ENCODE results near the gene CCM2. TPM values are rescaled to one million over a fixed set of nuclear protein-coding genes. Genes with fewer than 3 reads are reported as not detected.
"Not testable (repeated sequence)": the region's sequence is repeated elsewhere in the genome, so short reads cannot be mapped to it uniquely, and the experiment has no call there.

The CCM2 gene
- polyA plus RNA-seq, 10 donors, result 37.7 to 44.1 (median 40.4) TPM

DNA sequence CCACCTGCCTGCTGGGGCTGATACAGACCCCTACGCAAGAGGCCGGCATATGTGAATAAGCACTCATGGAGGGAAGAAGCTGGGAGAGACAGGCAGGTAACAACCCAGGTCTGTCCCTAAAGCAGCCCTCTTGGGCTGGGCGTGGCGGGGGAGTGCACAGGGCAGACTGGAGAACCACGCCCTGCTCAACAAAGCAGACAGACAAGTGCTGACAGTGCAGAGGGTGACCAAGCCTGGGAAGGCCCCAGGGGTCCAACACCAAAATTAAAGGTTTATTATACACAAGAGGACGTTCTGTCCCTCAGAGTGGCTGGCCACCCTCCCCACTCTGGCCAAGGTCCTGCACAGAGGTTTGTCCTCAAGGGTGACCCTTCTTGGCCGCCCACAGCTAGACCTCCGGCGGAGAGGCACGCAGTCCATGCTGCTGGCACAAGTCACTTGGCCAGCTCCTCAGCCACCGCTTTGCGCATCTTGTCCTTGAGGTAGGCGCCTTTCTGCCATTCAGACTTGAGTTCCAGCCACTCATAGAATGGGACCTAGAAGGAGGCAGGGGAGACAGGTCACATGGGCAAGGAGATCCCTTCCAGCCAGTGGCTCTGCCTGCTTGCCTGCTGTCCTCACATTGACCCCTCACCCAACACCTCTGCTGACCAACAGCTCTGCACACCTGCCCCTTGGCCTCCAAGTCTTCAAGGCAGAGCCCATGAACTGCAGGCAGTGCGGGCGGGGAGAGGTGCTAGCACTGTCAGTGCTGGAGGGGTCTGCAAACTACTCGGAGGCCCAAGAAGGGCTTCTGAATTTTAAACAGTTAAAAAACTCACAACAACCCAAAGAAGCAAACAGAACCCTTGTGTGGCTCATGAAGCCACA, 100.1 kb downstream of the CCM2 start:
- no peak for DNase-seq

DNA sequence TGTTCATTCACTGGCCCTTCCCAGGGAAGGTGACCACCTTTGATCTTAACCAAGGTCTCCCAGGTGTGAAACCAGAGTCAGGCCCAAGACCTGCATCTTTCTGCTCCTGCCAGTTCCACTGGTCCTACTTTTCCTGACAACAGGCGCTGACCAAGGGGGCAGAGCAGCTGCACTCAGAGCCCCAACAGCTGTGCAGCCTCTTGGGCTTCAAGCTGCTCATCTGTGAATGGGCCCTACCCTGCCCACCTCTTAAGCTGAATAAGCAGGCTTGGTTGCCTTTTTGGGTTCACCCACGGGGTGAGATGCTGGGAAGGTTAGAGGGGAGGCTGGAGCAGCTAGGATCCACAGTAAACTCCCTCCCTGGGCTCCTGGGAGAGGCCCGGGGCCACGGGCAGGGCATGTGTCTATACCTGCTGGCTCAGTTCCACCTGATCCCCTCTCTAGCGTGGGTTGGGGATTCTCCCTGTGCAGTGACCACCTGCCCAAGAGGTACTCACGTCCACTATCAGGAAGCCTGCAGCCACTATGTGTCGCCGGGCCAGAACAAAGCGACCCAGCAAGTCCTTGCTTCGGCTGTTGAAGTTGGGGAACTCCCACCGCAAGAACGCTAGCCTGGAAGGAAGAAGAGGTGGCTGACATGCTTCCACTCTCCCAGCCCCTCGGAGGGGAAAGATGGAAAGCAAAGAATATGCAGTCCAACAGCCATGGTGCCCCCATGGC, 100.9 kb downstream of the CCM2 start:
- DNase-seq, result no peak

DNA sequence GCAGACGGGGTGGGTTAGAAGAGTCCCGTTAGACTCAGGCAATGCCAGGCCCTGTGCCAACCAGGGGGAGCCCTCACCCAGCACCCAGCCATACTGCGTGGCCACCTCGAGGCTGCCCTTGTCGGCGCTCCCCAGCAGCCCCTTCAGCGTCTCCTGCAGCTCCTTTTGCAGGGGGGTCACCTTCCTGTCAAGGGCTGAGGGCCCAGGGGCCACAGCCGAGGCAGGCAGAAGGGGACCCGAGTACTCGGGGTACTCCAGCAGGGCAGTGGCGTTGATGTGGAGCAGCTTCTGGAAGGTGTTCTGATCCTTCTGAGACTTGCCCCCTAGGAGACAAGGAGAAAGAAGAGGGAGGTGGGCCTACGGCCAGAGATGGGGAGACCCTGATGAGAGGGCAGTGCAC, 101.7 kb downstream of the CCM2 start:
- no peak for DNase-seq

DNA sequence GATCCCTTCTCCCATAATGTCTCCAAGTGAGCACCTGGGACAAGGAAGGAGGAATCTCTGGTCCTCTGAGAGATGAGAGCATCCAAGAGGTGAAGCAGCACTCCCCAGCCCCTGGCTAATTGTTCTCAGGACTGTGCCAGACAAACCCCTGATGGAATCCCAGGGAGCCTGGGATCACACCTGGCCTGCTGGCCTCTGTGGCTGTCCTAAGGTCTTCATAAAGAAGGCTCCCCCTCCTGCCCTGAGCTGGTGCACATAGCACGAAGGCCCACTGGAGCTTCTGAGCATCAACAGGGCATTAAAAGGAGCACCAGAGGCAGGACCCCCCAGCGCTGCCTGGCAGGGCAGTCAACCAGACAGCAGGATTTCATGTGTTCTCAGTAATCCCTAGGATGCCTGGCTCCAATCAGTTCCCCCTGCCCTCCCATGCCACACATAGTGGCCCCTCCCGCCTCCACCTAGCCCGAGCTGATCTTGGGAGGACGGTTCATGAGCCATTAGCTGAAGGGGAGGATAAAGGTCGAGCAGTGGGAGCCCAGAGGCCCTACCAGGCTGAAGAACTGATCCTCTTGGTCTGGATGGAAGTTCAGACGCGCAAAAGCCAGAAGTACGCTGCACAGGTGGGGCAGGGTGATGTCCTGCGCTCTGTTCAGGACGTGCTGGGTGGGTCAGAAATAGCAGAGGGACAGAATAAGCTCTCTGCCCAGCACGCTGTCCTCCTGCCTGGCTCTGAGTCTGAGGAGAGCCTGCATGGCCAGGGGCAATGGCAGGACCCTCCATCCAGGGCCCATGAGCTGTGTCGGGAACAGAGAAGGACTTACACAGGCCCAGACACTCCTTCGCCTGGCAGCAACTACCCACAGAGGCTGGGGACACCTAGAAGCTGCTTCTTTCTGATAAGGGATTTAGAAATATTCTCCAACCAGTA, 103.0 kb downstream of the CCM2 start:
- no peak for DNase-seq

DNA sequence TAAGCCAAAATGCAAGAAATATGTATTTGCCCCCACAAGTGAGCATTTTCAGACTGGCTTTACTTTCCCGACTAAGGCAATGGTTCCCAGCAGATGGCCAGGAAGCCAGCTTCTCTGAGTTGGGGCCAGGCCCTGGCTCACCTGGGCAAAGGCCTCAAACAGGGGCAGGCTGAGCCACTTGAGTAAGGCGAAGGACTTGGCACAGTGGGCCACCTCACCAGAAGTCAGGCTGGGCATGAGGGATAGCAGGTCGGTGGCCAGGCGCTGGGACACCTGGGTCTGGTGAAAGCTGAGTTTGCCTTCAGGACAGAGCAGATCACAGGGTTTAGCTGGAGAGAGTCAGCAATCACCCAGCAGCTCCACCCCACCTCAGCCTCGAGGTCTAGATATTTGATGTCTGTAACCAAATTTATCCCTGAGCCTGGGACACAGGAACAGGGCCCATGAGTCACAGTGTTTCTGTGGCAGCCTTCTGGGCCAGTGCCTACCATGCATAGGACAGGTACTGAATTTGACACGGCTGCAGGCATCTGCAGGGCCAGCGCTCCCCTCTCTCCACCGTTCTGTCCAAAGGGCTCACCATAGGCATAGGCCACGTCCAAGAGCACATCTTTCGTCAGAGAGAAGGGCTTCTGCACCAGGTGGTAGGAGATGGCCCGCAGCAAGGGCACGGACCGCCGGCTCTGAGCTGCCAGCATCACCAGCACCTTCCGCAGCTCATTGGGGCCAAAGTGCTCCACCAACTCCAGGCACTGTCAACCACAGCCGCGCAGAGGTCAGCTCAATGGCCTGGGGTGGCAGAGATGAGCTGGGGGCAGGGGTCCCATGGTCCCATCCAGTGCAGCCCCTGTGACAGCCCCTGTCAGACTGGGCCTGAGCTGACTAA, 104.2 kb downstream of the CCM2 start:
- no peak for DNase-seq

DNA sequence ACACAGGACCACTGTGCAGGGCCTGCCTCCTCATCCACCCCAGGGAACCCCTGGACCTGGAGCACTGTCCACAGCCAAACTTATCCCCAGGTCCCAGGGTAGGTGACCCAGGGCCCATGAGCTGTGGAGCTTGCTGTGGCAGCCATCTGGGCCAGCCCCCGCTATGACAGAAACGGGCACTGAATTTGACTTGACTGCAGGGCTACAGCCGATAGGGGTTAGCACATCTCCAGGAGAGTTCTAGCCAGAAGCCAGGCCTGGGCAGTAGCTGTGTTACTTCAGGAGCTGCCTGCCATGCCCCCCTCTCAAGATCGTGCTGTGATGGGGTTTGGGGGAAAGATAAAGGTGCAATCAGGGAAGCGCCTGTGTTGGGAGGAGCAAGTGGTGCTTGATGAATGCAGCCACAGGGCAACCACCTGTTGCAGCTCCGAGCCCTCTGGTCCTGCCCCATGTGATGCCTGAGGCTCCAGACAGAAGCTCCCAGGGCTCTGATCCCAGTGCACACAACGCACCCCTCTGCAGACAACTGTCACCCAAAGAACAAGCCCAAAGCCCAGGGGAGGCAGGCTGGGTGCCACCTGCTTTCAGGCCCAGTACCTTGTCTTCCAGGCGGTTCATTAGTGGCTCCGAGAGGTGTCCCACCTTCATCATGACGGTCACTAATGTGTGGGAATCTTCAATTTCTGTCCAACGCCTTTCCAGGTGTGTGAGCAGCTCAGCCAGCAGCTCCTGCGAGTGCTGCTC, 105.0 kb downstream of the CCM2 start:
- DNase-seq, result no peak

DNA sequence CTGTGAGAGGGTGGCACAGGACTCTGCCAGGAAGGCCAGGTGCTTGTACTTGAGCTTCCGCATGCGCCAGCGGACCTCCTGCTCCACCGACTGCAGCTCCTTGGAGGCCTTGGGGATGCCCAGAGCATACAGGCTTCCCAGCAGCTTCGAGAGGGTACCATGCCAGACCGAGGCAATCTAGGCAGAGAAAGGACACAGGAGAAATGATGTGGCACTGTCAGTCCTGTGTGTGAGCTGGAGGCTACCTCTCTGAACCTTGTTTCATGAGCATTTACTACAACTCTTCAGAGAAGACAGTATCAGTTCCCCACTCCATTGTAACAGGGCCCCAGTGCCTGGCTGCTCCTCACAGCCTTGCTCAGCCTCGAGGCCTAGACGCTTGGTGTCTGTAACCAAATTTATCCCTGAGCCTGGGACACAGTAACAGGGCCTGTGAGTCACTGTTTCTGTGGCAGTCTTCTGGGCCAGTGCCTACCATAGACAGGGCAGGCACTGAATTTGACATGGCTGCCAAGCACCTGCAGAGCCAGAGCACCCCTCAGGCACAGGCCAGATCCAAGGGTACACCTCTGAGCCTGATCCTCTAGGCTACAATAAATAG, 105.7 kb downstream of the CCM2 start:
- no peak for DNase-seq

DNA sequence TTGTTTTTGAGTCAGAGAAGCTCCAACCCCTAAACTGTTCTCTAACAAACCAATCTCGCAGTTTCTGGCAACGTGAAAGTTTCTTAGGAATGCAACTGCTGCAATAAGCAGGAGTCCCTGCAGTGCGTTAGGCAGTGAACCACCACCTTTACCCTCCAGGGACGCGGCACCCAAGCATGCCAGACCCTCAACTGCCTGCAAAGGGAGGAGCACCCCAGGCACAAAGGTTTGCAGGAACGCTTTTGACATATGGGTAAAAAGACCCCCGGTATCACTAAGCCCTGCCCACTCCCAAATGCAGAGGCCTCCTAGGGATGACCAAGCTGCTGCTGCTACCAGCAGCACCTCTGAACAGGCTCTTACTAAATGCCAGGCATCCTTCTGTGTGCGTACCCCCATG, 106.8 kb downstream of the CCM2 start:
- DNase-seq, result no peak

DNA sequence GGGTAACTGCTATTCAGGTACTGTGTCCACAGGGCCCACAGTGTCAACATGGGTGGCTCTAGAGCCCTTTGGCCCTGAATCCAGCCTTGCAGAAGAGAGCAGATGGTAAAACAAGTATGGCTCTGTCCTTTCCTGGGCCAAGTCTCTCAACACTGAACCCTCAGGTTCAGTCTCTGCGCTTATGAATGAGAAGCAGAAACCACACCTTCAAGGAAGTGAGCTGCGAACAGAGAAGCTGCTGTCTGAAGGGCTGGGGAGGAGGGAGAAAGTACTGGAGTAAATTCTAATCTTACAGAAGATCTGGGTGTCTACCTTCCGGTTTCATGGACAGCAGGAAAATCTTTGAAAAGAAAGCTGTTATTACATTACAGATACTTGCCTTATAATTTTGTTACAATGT, 107.4 kb downstream of the CCM2 start:
- no peak for DNase-seq

DNA sequence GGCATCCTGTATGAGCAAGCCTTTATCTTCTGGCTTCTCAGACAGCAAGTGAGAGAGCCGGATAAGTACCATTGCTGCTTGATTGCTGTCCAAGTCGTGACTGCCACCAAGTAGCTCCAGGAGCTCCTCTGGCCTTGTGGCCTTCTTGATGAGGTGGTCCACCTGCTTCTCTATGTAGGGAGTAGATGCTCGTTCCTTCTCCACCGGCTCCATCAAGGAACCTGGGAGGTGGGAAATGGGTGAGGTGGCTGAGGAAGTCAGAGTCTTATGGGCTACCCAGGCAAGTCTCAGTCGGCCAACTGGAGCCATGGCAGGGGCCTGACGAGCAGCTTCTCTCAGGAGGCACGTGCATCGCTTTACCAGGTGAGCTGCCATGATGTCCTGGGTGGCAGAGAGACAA, 108.9 kb downstream of the CCM2 start:
- no peak for DNase-seq

DNA sequence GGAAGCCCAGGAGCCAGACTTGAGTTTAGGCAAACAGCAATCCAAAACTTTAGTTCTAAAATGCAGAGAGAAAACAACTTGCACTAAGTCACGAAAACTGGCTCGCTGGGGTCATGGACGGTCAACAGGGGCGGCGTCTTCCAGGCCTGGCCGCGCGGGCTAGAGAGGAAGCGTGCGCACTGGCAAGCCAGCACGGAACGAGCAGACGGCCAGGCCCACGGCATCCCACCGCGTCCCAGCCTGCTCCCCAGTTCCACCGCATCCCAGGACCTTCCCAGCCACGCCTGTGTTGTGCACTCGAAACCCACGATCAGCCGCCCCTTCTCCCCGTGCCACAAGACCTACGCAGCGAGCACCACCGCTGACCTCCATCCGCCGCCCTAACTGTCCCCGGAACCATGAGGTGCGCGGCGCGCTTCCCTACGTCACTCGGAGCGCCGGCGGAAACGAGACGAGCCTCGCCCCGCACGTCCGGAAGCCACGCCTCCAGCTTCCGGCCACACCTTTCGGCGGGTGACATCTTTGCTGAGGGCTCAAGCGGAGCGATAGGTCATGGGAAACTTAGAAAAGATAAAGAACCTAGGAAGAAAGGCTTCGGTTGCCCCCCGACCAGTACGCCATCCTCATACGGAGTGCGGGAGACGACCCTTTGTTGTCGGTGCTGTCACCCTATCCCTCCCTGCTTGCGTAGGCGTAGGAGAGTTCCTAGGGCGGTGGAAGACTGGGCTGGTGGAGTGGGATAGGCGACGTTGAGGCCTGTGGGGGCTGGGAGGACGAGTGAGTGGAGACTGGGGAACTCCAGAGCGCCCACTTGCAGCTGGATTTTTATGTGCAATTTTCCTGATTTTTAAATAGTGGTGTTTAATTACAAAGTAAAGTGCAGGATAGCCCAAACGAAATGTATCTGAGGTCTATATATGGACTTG, 111.6 kb downstream of the CCM2 start, which contains the start of gene TBRG4:
Gene TBRG4 (minus strand): TSS at position 400 of the 926 bp plus-strand sequence. CDS start 2,460 bp downstream, outside the sequence.
- DNase-seq, result peak; percentile 95 to 99 (median 97)

DNA sequence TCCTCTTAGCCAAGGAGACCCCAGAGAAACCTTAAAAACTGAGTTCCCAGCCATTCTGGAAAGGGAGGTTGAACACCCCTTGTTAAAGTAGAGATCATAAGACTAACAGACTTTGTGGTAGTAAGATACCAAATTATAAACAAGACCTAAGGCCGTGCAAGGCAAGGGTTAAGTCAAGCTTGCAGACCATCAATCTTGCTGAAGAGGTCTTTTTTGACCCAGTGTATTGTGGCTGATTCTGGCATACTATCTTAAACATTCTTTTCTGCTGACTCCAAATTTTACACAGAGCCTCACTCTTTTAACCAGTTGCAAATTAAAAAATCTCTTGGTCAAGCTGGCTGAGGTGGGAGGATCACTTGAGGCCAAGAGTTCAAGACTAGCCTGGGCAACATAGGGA, 112.6 kb downstream of the CCM2 start:
- no peak for DNase-seq

DNA sequence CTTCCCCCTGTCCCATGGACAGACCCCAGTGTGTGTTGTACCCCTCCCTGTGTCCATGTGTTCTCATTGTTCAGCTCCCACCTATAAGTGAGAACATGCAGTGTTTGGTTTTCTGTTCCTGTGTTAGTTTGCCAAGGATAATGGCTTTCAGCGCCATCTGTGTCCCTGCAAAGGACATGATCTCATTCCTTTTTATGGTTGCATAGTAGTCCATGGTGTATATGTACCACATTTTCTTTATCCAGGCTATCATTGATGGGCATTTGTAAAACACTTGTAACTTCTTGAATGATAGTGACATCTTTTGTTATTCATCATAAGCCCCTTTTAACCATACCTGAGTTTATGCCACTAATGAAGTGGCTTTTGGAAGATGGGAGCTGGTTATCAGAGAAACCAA, 114.3 kb downstream of the CCM2 start:
- not testable (repeated sequence) for DNase-seq

DNA sequence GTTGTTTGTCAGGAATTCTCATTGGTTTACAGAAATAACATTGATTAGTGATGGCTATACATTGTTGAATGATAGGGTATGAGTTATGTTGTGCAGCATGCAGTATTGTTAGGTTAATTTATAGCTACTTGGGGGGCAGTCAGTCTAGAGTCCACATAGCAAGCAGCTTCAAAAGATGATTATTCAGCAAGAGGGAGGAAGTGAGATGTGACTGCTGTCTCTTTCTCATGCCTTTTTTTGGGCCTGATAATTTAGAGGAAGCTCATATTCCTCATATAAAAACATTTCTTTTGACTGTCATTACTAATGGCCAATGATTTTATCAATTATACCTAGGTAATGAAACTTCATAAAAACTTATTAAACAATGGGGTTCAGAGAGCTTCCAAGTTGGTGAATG, 114.9 kb downstream of the CCM2 start:
- no peak for DNase-seq

DNA sequence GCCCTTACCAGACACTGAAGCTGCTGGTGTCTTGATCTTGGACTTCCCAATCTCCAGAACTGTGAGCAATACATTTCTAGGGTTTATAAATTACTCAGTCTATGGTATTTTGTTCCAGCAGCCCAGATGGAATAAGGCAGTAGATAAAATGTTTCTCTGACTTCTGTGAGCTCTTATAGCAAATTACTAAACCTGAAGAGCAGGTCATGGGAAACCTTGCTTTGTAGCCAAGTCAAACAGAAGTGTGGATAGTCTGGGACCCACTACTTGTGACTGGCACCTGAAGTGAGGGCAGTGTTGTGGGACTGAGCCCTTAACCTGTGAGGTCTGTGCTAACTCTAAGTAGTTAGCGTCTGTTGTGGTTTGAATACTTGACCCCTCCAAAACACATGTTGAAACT, 116.0 kb downstream of the CCM2 start:
- no peak for DNase-seq

DNA sequence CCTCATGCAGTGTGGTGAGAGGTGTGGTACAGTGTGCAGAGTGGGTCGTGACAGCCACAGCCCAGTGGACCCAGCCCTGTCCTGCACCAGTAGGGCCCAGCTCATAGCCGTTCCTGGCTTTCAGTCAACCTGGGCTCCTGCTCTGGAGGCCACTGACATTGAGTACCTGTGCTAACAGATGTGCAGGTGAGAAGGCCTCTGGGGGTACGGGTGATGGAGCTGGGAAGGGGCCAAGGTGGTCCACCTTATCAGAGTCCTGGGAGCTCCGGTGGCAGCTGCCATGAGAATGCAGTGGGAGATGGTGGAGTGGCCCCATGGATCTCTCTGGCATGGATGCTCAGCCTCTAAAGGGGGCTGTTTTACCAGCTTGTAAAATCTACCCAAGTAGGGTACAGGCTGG, 117.6 kb downstream of the CCM2 start:
- DNase-seq, result no peak

DNA sequence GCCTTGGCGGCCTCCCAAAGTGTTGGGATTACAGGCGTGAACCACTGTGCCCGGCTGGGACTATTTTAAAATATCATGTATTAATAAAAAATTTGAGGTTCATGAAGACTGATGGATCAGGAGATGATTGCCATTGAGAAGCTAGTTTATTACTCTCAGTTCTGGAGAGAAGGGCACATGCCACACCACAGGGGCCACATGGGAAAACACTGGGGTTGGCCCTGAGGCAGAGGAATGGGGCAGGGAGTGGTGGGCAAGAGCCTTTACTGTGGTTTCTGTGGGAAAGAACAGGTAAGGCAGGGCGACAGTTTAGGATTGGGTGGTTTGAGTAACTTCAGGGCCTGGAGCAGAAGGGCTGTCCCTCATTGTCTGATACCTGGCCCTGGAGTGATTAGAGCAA, 118.3 kb downstream of the CCM2 start:
- DNase-seq, result no peak

DNA sequence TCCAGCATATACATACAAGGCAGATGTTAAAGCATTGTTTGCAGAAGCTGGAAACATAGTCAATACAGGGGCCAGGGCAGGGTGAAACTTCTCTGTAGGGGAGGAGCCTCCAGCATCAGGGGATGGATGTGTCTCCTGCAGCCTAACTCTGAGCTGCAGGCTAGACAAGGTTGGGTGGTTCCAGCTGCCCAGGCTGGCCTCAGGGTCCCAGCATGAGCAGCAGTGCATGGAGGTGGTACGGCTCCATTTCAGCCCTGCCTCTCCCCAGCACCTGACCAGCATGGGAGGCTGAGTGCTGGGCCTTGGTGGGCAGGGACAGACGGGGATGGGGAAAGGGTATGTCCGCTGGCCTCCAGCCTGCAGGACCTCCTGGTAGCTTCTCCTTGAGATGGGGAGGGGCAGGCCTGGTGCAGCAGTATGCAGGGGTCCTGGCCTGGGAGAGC, 118.9 kb downstream of the CCM2 start:
- DNase-seq, result no peak

DNA sequence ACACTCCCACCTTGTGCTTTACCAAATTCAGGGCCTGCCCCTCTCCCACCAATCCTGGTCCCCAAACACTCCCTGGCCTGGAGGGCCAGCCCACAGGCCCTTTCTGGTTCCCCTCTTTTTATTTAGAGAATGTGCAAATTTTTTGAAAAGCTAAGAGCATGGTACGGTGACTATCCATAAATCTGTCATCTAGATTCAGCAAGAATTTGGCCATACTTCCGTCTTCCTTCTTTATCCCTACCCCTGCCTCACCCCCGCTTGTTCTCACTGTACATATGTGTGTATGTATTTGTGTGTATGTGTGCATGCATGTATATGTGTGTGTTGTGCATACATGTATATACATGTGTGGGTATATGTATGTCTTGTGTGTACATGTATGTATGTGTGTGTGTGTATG, 119.5 kb downstream of the CCM2 start:
- no peak for DNase-seq
